LNCAP (cell line): Measurements from ENCODE around the gene SNX24.

ENCODE experiments used
- CTCF ChIP-seq: fragments of 450-650 bp; IDR thresholded peaks from 2 replicates; pipeline ENCODE4 v1.5.1; 2017; ENCODE audit warnings: mild to moderate bottlenecking

The SNX24 gene

GRCh38 chr5:122942164-122942914 lies 96.9 kb downstream of the SNX24 start:
- no peak for TF ChIP-seq CTCF

GRCh38 chr5:122943050-122943698 lies 97.8 kb downstream of the SNX24 start:
- TF ChIP-seq CTCF: no peak

- no peak for TF ChIP-seq CTCF
These were observed 98.6 kb downstream of the SNX24 start for GRCh38 chr5:122944051-122944450.

- no peak for TF ChIP-seq CTCF
These were observed 102.0 kb downstream of the SNX24 start for GRCh38 chr5:122947372-122947771.

- TF ChIP-seq CTCF: no peak
These were observed 102.4 kb downstream of the SNX24 start for GRCh38 chr5:122947772-122948171.

- TF ChIP-seq CTCF: no peak
These were observed 102.9 kb downstream of the SNX24 start for GRCh38 chr5:122948319-122948718.

- no peak for TF ChIP-seq CTCF
These were observed 106.2 kb downstream of the SNX24 start for GRCh38 chr5:122951658-122952057.
